ENCODE results near the gene CNTD1.

Gene CNTD1

DNA sequence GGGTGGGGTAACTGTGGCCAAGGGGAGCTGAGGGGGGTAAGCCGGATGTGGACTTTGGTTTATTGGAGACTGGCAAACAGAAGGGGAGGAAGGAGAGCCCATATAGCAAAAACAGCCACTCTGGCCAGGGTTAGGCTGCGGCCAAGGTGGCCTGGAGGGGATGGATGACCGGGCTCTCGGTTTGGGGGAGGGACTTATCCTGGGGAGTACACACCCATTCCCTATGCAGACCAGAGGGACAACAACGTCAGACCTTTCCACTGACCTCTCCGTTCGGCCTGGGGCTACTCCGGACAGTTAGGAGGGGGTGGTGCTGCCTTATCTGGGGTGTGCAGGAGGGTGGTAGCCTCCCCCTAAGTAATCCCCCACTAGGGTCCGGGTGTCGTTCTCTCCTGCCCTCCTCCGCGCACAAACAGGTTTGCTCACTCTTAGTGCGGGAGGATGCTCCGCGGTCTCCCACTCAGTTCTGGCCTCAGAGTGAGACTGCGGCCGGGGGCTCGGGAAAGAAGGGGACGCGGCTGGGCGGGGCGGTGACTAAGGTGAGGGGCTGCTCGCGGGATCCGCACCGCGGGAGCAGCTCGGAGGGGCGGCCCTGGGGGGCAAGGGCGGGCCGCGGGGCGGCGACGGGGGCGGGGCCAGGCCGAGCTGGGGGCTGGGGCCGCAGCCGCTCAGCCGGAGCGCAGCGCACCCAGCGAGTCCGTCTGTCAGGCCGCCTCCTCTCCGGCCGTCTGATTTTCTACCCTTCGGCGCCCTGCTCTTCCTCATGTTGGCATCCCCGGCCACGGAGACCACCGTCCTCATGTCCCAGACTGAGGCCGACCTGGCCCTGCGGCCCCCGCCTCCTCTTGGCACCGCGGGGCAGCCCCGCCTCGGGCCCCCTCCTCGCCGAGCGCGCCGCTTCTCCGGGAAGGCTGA, 18.5 kb upstream of the CNTD1 start, which contains the start of gene WNK4:
TSS of gene WNK4 (plus strand) at position 675 of the 915 bp plus-strand sequence. CDS start at position 764, 89 bp downstream.
- DNase-seq: no peak

DNA sequence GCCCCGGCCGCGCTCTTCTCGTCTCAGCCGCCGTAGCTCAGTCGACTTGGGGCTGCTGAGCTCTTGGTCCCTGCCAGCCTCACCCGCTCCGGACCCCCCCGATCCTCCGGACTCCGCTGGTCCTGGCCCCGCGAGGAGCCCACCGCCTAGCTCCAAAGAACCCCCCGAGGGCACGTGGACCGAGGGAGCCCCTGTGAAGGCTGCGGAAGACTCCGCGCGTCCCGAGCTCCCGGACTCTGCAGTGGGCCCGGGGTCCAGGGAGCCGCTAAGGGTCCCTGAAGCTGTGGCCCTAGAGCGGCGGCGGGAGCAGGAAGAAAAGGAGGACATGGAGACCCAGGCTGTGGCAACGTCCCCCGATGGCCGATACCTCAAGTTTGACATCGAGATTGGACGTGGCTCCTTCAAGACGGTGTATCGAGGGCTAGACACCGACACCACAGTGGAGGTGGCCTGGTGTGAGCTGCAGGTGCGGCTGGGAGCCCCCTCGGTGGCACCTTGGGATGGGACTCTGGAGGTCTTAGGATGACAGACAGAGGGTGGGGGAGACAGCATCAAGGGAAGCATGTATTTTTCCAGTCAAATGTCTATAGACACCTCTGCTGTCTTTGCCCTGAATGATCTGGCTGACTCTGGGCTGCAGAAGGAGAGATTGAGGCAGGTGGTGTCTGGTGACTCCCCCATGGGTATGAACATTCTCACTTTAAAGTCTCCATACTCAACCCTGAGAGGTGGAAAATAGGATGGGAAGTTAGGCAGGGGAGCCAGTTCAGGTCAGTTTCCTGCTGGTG, 17.6 kb upstream of the CNTD1 start:
- no peak for DNase-seq

DNA sequence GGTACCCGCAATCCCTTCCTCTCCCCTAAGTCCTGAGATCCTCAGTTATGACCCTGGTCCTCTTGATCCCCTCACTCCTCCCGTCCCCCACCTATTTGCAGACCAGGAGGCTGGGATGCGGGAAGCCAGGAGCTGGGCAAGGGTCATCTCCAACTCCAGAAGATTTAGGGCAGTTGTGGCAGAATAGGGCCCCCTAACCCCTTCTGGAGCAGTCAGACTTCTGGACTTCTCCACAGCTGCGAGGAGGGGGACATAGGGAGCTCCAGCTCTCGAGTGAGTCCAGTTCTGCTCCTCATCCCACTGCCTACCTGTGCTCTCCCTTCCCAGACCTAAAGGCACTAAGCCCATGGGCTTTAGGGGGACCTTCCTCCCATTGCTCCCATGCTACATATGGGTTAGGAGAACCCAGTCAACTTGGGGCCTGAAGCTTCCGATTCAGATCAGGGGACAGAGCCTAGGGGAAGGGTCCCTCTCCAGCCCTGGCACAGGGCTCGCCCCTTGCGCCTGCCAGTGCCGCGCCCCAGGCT, 17.0 kb upstream of the CNTD1 start:
- DNase-seq: no peak

DNA sequence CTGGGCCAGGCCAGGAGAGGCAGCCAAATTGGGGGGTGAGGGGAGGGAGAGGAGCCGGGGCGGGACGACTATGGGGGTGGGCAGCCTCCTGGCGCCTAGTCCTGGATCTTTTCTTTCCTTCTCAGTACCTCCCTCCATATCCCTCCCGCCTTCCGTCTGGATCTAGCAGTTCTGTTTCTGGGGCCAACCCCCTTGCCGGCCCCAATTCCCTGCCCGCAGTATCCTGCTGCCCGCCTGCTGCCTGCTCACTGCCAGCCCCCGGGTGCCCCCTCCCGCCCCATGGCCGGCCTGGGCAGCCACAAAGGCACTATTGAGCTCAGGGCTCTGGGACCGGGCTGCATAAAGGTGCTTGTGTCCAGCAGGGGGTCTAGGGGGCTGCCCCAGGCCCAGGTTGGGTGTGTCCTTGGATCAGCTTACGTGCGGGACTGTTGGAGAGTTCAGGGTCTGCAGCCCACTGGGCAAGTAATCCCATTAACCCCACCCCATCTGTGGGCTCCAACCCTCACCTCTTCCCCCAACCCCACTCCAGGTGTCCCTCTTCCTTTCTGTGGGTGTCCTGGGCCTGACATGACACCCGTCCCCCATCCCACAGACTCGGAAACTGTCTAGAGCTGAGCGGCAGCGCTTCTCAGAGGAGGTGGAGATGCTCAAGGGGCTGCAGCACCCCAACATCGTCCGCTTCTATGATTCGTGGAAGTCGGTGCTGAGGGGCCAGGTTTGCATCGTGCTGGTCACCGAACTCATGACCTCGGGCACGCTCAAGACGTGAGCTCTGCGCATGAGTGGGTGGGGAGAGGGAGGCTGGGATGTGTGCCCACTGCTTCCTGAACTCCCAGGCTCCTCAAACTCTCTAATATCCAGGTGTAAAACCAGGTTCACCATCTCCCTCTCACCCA, 16.2 kb upstream of the CNTD1 start:
- no peak for DNase-seq

DNA sequence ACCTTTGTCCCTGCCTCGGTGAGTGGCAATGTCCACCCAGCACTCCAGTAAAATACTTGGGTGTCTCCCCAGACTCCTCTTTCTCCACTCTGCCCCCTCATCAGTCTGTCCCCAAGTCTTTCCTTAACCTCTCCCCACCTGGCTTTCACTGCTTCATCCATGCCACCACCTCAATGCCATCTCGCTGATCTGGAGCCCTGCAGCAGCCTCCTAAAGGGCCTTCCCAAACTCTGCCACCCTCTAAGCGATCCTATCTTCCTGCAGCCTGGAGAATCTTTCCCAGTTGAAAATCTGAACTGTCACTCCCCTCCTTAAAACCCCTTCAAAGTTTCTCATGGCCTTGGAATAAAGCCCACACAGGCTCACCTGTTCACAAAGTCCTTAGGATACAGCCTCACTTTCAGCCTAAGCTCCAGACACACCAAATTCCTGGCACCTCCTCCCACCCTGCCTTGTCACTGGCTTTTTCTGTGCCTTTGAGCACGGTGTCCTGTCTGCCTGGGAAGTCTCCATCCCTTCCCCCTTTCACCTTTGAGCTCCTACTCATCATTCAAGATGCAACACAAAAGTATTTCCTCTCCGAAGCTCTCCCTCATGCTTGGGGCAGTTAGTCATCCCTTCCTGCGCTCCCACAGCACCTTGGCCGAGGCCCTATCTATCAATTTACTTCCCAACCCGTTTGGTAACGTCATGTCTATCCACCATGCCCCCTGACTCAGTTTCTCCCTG, 15.4 kb upstream of the CNTD1 start:
- no peak for DNase-seq

DNA sequence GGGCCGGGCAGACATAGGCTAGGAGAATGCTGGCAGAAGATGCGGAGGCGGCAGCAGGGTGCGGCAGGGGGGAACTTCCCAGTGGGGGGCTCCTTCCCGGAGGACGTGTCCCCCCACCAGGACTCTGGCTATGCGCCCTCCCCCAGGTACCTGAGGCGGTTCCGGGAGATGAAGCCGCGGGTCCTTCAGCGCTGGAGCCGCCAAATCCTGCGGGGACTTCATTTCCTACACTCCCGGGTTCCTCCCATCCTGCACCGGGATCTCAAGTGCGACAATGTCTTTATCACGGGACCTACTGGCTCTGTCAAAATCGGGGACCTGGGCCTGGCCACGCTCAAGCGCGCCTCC, 14.9 kb upstream of the CNTD1 start:
- no peak for DNase-seq

DNA sequence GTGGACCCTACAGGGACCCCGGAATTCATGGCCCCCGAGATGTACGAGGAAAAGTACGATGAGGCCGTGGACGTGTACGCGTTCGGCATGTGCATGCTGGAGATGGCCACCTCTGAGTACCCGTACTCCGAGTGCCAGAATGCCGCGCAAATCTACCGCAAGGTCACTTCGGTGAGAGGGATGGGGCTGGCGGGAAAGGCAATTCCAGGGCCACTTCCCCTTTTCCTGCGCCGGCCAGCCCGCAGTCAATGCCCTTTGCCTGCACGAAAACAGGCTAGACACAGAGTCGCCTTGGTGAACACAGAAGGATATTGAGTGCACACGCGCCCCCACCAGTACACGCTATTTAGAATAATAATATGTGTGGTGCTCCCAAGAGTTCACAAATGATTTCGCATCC, 14.3 kb upstream of the CNTD1 start:
- no peak for DNase-seq

DNA sequence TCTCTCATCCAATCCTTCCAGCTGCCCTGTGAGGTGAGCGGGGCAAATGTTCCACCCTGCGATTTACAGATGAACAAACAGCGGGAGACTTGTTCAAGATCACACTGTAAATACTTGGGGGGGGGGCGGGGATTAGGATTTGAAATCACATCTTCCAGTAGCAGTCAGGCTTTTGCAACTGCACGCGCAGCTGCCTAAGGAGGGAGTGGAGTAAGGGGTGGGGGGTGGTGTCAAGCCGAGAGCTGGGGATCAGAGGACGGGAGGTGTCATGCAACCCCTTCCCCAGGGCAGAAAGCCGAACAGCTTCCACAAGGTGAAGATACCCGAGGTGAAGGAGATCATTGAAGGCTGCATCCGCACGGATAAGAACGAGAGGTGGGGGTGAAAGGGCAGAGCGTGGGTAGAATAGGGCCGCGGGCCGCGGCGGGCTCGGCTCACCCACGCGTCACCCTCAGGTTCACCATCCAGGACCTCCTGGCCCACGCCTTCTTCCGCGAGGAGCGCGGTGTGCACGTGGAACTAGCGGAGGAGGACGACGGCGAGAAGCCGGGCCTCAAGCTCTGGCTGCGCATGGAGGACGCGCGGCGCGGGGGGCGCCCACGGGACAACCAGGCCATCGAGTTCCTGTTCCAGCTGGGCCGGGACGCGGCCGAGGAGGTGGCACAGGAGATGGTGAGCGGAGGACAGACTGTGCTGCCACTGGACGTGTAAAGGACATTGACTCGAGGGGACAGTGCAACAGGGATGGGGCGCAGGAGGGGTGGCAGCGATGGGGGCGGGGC, 13.7 kb upstream of the CNTD1 start:
- DNase-seq: no peak

DNA sequence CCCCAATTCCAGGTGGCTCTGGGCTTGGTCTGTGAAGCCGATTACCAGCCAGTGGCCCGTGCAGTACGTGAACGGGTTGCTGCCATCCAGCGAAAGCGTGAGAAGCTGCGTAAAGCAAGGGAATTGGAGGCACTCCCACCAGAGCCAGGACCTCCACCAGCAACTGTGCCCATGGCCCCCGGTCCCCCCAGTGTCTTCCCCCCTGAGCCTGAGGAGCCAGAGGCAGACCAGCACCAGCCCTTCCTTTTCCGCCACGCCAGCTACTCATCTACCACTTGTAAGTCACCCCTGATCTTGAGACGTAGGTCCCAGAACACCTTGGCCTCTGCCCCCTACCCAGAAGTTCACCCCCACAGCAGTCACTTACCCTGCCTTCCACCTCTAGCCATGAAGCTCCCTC, 11.4 kb upstream of the CNTD1 start:
- DNase-seq: no peak

DNA sequence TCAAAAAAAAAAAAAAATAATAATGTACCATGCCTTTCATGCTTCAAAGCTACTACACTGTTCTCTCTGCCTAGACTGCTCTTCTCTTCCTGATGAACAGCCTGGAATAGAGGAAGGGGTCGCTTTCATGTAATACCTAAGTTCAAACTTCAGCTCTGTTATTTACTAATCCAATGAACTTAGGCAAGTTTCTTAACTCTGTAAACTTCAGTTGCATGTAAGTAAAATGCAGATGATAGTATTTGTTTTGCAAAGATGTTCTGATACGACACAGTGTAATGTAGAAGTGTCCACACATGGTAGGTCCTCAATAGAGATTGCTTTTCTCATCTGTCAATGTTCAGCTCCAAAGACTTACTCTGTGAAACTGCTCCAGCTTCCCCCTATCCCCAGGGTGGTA, 6.7 kb upstream of the CNTD1 start:
- no peak for DNase-seq

DNA sequence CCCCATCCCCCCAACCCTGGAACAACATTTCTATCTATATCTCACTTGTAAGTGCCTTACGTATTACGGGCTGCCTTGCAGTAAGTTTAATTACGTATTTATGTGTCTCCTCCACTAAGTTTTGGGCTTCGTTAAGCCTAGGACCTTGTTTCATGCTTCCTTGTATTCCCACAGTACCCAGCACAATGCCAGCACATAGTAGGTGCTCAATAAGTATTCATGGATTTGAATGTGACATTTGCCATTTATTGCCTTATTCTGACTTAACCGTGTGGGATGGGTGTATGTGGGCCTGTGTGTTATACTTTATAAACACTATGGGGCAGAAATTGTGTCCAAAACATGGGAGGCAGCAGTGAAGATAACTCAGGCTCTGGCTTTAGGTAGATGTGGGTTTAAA, 6.1 kb upstream of the CNTD1 start:
- no peak for DNase-seq

DNA sequence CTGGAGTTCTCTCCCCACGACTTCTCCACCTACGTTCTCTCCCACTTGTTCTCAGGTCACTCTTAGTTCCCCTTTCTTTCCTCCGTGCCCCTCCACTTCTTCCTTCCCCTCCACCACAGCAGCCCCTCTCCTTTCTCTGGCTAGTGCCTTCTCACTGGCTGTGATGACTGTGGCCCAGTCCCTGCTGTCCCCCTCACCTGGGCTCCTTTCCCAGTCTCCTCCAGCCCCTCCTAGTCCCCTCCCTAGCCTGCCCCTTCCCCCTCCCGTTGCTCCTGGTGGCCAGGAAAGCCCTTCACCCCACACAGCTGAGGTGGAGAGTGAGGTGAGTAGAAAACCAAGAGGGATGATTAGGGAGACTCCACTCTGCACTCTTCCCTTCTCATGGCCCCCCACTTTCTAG, 3.6 kb upstream of the CNTD1 start:
- DNase-seq: no peak

DNA sequence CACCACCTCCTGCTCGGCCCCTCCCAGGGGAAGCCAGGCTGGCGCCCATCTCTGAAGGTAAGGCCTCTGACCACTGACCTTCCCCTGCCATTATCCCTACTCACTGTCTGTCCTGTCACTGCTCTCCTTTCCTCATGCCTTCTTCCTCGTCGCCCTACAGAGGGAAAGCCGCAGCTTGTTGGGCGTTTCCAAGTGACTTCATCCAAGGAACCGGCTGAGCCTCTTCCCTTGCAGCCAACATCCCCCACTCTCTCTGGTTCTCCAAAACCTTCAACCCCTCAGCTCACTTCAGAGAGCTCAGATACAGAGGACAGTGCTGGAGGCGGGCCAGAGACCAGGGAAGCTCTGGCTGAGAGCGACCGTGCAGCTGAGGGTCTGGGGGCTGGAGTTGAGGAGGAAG, 3.2 kb upstream of the CNTD1 start:
- DNase-seq: no peak

DNA sequence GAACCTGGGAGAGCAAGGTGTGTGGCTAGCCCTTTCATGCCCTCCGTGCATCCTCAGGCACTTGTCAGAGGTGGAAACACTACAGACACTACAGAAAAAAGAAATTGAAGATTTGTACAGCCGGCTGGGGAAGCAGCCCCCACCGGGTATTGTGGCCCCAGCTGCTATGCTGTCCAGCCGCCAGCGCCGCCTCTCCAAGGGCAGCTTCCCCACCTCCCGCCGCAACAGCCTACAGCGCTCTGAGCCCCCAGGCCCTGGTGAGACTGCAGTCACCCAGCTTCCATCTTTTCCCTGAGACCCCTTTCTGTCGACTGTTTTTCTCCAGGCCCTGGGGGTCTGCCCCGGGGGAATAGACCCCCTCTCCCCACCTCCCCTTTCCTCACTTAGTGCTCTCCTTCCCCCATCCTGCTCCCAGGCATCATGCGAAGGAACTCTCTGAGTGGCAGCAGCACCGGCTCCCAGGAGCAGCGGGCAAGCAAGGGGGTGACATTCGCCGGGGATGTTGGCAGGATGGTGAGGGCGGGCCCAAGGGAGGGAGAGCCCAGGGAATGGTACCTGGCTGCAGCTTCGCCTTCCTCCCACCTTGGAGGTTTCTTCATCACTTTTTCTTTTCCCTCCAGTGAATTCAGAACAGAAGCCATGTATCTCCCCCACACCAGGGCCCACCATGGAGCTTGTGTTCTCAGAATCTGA, 2.4 kb upstream of the CNTD1 start:
- no peak for DNase-seq

DNA sequence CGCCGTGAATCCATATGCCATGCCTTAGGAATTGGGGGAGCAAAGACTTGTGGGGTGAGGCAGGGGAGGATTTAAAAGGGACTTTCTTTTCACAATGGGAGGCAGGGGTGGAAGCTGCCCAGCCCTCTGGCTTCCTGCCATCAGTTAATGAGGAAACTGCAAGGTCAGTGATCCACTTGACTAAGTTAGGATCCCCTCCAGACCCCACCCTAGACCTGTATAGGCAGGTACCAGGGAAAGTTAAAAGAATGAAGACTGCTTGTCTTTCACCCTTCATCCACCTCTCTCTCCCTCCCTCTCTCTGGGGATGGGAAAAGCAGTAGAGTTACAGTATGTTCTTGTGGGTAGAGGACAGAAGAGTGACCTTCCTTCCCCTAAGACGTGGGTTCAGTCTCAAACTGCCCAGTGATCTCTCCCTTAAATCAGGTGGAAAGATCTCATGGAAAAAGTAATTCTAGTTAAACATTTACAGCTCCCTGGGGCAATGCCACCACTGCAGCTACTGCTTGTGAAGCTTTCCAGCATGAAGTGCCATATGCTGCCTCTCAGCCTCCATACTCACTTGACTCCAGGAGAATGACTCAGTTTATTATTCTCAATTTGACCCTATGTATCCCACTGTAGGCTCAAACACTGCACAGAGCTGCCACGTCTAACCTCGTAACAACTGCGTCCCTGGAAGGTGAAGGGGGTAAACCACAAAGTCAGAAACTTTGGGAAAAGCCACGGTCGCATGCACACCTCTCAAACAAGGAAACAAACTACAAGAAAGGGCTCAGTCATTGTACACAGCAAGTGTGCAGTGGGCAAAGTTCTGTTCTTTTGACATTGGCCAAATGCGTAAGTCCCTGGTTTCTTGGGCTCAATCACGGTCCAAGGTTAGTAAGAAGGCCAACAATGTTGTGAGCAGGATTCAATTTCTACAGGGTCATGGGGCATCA, 1.3 kb upstream of the CNTD1 start:
- DNase-seq: no peak

DNA sequence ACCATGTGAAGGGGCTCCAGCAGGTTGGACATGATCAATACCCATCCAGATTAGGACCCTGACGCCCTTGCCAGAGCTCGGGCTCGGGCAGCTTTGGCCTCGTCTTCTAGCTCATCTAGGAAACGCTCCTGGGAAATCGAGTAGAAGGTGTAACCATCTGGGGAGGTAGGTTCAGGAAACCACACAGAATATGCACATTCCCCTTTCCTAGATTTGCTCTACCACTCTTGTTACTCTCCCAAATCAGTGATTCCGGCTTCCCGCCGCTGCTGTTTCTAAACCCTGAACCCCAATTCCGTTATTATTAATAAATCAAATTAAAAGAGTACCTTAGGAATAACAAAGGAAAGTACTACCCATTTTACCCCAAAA, 664 bp upstream of the CNTD1 start:
- DNase-seq: no peak

DNA sequence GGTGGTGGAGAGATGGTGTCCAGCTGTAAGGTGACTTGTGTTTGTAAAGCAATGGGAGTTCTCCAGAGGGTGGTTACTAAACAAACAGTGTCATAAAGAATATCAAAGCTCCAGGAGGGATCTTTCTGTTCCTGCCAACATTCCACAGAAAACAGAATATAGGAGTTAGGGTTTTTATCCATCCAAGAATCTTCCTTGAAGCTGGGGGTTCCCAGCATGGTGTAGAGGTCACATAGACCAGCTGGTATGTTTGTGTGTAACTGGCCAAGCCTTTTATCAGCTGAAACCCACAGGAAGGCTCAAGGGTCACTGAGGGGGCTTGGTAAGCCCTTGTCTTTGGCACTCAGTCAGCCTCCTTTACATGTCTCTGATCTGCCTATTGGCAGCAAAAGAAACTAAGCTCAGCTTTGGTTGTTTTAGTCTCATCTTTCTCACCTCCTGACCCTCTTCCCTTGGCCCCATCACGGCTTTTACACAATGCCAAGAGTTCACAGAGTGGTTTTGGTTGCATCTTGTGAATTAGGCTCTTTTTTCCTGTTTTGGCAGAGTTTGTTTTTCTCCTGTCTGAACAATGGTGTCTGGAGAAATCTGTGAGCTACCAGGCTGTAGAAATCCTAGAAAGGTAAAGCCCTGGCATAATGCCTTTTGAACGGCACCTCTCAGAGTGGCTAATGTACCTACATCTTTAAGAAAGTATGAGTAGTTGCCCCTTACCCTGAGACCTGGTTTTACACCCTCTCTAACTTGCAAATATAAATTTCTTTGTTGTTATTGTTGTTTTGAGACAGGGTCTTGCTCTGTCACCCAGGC, 4.6 kb downstream of the CNTD1 start:
- DNase-seq: no peak

DNA sequence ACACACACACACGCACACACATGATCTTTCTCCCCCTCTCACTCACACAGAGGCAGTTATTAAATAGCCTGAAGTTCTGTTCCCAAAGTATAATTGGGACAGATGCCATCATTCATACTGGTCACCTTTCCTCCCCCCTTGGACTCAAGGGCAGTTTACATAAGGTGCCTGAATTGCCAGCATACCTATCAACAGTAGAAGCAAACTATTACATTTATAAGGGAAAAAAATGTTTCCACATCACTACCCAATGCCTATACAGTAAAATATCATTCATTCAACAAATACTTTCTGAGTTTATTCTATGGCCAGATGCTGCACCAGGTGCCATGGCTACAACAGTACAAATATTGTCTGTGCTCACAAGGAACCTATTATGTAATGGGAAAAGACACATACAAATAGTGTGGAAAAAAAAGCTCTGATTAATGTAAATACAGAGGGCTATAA, 6.3 kb downstream of the CNTD1 start:
- peak; percentile 78 for DNase-seq

DNA sequence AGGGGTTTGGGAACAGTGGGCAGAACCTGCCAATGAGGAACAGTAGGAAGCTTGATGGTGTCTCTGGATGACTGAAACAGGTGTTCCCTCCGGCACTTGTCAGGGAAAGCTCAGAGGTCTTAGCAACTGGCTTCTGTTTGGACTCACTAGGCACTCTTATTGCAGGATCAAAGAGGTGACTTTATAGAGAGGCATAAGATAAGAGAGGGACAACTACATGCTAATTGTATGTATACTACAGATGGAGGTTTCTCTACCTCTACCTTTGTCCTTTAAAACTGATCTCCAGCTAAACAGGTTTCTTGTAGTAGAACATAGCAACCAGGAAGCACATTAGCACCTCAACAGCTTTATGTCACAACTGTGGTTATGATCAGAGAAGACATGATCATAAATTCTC, 7.6 kb downstream of the CNTD1 start:
- DNase-seq: no peak

Data from NCI-H2029 (cell line).